A673 (cell line): ENCODE results near the gene POTEJ. TPM values are rescaled to one million over a fixed set of nuclear protein-coding genes. Genes with fewer than 3 reads are reported as not detected.
"Not testable (repeated sequence)": the region's sequence is repeated elsewhere in the genome, so short reads cannot be mapped to it uniquely, and the experiment has no call there.

Source experiments
- BruUV-seq: library from RNA; stranded (reverse); fragments of 400-500 nt; replicated peaks from 2 replicates; lab custom pipeline; 2021; lab: Mats Ljungman, UMichigan
- CTCF ChIA-PET: fragments of 300-600 bp; sonication (Branson Sonifier 250); formaldehyde crosslinking; loops from one replicate; lab custom pipeline; 2022; ENCODE audit warnings: antibody characterized with exemption; lab: Charles Lee
- POLR2A ChIA-PET: fragments of 300-600 bp; sonication (Branson Sonifier 250); formaldehyde crosslinking; loops from one replicate; lab custom pipeline; 2022; ENCODE audit warnings: antibody characterized with exemption; ENCODE audit not compliant: low non-redundant PET; lab: Charles Lee
- DNase-seq: peaks from one replicate; pipeline ENCODE4 v3.0.0-alpha.2; 2015; ENCODE audit warnings: low spot score
- H3K27ac ChIP-seq: fragments of 200-600 bp; sonication (generic); 2 replicates; pipeline ENCODE4 v1.5.1; 2016; ENCODE audit warnings: mixed run types, low read depth, mild to moderate bottlenecking, mixed read lengths, antibody characterized with exemption, low read length; ENCODE audit not compliant: poor library complexity, severe bottlenecking
- H3K27me3 ChIP-seq: fragments of 200-600 bp; sonication (generic); replicated peaks from 2 replicates; pipeline ENCODE4 v1.6.1; 2017; ENCODE audit warnings: mixed run types, low read depth, mild to moderate bottlenecking, mixed read lengths, antibody characterized with exemption, low read length; ENCODE audit not compliant: insufficient read depth, poor library complexity
- H3K36me3 ChIP-seq: fragments of 200-600 bp; sonication (generic); 2 replicates; pipeline ENCODE4 v1.6.1; 2016; ENCODE audit warnings: mixed run types, mild to moderate bottlenecking, mixed read lengths, antibody characterized with exemption, low read length; ENCODE audit not compliant: insufficient read depth, poor library complexity, severe bottlenecking
- H3K4me1 ChIP-seq: fragments of 200-600 bp; sonication (generic); 2 replicates; pipeline ENCODE4 v1.6.1; 2017; ENCODE audit warnings: mixed run types, mild to moderate bottlenecking, mixed read lengths, antibody characterized with exemption, low read length; ENCODE audit not compliant: insufficient read depth, poor library complexity, severe bottlenecking
- H3K4me3 ChIP-seq: fragments of 200-600 bp; sonication (generic); 2 replicates; pipeline ENCODE4 v1.5.1; 2016; ENCODE audit warnings: low read depth, mixed run types, mild to moderate bottlenecking, mixed read lengths, low read length; ENCODE audit not compliant: poor library complexity, severe bottlenecking
- H3K9me3 ChIP-seq: fragments of 200-600 bp; sonication (generic); 2 replicates; pipeline ENCODE4 v1.6.1; 2016; ENCODE audit warnings: mixed run types, low read depth, mild to moderate bottlenecking, mixed read lengths, antibody characterized with exemption, low read length; ENCODE audit not compliant: poor library complexity, severe bottlenecking
- intact Hi-C: fragments of 100-400 bp; cut with micrococcal nuclease; formaldehyde crosslinking; loops from one replicate; pipeline ENCODE4 v1.10.0; 2022; ENCODE audit not compliant: unreplicated experiment
- total RNA-seq: library from RNA; stranded (reverse); gene quantifications from 2 replicates; pipeline ENCODE4 v1.2.3, GENCODE V29; 2021
- TF ChIP-seq, protein P1 (sequence below): fragments of 300-800, 200-600 bp; sonication (generic); conservative IDR thresholded peaks from 2 replicates; pipeline ENCODE4 v1.5.1; 2017; ENCODE audit warnings: low read depth, mild to moderate bottlenecking, antibody characterized with exemption, low read length, moderate library complexity, mixed read lengths

Gene POTEJ
- total RNA-seq, 1 experiment from 2014 or later, result not detected

DNA sequence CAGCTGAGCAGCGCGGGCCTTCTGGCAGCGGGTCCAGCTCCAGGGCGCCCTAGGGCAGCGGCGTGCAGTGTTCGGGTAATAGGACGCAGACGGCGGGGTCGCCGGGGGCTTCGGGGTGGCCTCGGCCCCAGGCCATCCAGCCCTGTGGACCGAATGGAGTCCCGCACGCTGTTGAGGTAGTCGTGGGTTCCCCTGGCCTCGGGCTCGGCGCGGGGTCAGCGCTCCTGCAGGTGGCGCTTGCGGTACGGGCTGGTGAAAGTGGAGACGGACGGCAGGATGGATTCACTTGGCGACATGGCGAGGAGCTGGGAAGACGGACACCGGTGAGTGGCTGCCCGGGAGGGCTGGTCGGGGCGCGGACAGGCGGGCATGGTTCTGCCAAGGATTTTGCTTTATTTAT, 82.2 kb downstream of the POTEJ start:
- H3K4me3 ChIP-seq, BruUV-seq, H3K4me1 ChIP-seq, H3K9me3 ChIP-seq, POLR2A ChIA-PET, CTCF ChIA-PET, H3K27me3 ChIP-seq, H3K36me3 ChIP-seq, intact Hi-C loops, H3K27ac ChIP-seq: not testable (repeated sequence)
- TF ChIP-seq, protein P1, sequence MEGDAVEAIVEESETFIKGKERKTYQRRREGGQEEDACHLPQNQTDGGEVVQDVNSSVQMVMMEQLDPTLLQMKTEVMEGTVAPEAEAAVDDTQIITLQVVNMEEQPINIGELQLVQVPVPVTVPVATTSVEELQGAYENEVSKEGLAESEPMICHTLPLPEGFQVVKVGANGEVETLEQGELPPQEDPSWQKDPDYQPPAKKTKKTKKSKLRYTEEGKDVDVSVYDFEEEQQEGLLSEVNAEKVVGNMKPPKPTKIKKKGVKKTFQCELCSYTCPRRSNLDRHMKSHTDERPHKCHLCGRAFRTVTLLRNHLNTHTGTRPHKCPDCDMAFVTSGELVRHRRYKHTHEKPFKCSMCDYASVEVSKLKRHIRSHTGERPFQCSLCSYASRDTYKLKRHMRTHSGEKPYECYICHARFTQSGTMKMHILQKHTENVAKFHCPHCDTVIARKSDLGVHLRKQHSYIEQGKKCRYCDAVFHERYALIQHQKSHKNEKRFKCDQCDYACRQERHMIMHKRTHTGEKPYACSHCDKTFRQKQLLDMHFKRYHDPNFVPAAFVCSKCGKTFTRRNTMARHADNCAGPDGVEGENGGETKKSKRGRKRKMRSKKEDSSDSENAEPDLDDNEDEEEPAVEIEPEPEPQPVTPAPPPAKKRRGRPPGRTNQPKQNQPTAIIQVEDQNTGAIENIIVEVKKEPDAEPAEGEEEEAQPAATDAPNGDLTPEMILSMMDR, result peak; percentile 37
- peak; percentile 11 for DNase-seq

- H3K4me3 ChIP-seq, CTCF ChIA-PET, H3K27me3 ChIP-seq, H3K27ac ChIP-seq, intact Hi-C loops, BruUV-seq, H3K36me3 ChIP-seq, DNase-seq, POLR2A ChIA-PET, H3K4me1 ChIP-seq, H3K9me3 ChIP-seq: not testable (repeated sequence)
Measured at GRCh38 chr2:130703250-130703649, 92.0 kb downstream of the POTEJ start.

Other genes with a start within 250 kb of the POTEJ start
- gene POTEI, start 102.1 kb upstream of the POTEJ start, total RNA-seq, result not detected in 2 replicates
- gene CFC1B, start 90.2 kb upstream of the POTEJ start, total RNA-seq, result not detected in 2 replicates
- gene CFC1, start 11.9 kb upstream of the POTEJ start, total RNA-seq, result not detected in 2 replicates
- gene GPR148, start 117.6 kb downstream of the POTEJ start, total RNA-seq, result not detected in 2 replicates
- gene AMER3, start 144.1 kb downstream of the POTEJ start, total RNA-seq, result not detected in 2 replicates
- 2.1 and 3.2 TPM in 2 replicates for gene ARHGEF4, start 225.5 kb downstream of the POTEJ start, total RNA-seq